Measurements from ENCODE around the gene PRKCE. TPM values are rescaled to one million over a fixed set of nuclear protein-coding genes. Genes with fewer than 3 reads are reported as not detected.

PRKCE gene
- total and polyA plus RNA-seq, 2 donors (not counting 1 experiment from before 2014, with no cell fraction given): 14.1 to 19.0 TPM

- Histone ChIP-seq H3K79me2 (ENCODE audit: control insufficient read depth, insufficient read depth, low read length) (peaks cover 37% of the 10 kb centered on the region), H3K4me1 (ENCODE audit: control insufficient read depth, extremely low read depth, insufficient read depth, low read length) (peaks cover 5% of the 10 kb centered on the region), H3K4me3 (replicated peaks in 1 of 4; ENCODE audit: control extremely low read depth in 1 of 4, insufficient read depth in 1 of 4, low read depth in 3 of 4, low read length in 4 of 4) (peak overlapping the region; percentile 79 to 91 (median 85)), H3K4me2 (ENCODE audit: extremely low read depth, insufficient read depth, low read length) (peak overlapping the region; percentile 99), H3K27me3 (ENCODE audit: control insufficient read depth, insufficient read depth, low read length) (no peaks in the 10 kb centered on the region), H3K27ac (ENCODE audit: insufficient read depth, low read length) (no peak overlapping the region), H4K20me1 (ENCODE audit: control insufficient read depth, extremely low read depth, insufficient read depth, low read length) (no peaks in the 10 kb centered on the region), H3K36me3 (ENCODE audit: control insufficient read depth, insufficient read depth, low read length) (no peaks in the 10 kb centered on the region), H3K9me3 (ENCODE audit: control insufficient read depth, insufficient read depth, low read depth, low read length) (no peaks in the 10 kb centered on the region), H3K9ac (ENCODE audit: insufficient read depth, low read length) (no peak overlapping the region), H2AFZ (ENCODE audit: low read length) (no peak overlapping the region)
- TF ChIP-seq CTCF (conservative IDR thresholded peaks at IDR 0.05 in 1 of 2, IDR thresholded peaks at IDR 0.05 in 1 of 2; ENCODE audit: low read depth in 1 of 2, low read length in 2 of 2): no peak
- TF ChIP-seq EZH2 (IDR thresholded peaks at IDR 0.05; ENCODE audit: low read length, missing control alignments): no peak
- DNase-seq (ENCODE audit: low read depth in 2 of 2): peak in 1 of 2 donors; percentile 68
Observed at GRCh38 chr2:45653122-45653913, 1.8 kb downstream of the PRKCE start.

- no peaks in the 10 kb centered on the region for H3K36me3 ChIP-seq (ENCODE audit: control insufficient read depth, insufficient read depth, low read length)
- peak overlapping the region in 1 of 4 experiments; percentile 91 for H3K4me3 ChIP-seq (replicated peaks in 1 of 4; ENCODE audit: control extremely low read depth in 1 of 4, insufficient read depth in 1 of 4, low read depth in 3 of 4, low read length in 4 of 4)
- no peaks in the 10 kb centered on the region for H3K9me3 ChIP-seq (ENCODE audit: control insufficient read depth, insufficient read depth, low read depth, low read length)
- H3K4me1 ChIP-seq (ENCODE audit: control insufficient read depth, extremely low read depth, insufficient read depth, low read length): peaks cover 5% of the 10 kb centered on the region
- H3K27me3 ChIP-seq (ENCODE audit: control insufficient read depth, insufficient read depth, low read length): no peaks in the 10 kb centered on the region
- TF ChIP-seq EZH2 (IDR thresholded peaks at IDR 0.05; ENCODE audit: low read length, missing control alignments): no peak
- TF ChIP-seq CTCF (conservative IDR thresholded peaks at IDR 0.05 in 1 of 2, IDR thresholded peaks at IDR 0.05 in 1 of 2; ENCODE audit: low read depth in 1 of 2, low read length in 2 of 2): no peak
- DNase-seq (ENCODE audit: low read depth in 2 of 2): no peak
- H4K20me1 ChIP-seq (ENCODE audit: control insufficient read depth, extremely low read depth, insufficient read depth, low read length): no peaks in the 10 kb centered on the region
- H2AFZ ChIP-seq (ENCODE audit: low read length): no peak overlapping the region
- peaks cover 41% of the 10 kb centered on the region for H3K79me2 ChIP-seq (ENCODE audit: control insufficient read depth, insufficient read depth, low read length)
- H3K27ac ChIP-seq (ENCODE audit: insufficient read depth, low read length): no peak overlapping the region
- no peak overlapping the region for H3K4me2 ChIP-seq (ENCODE audit: extremely low read depth, insufficient read depth, low read length)
- H3K9ac ChIP-seq (ENCODE audit: insufficient read depth, low read length): no peak overlapping the region
Observed at GRCh38 chr2:45654250-45654649, 2.8 kb downstream of the PRKCE start.

- Histone ChIP-seq H2AFZ (ENCODE audit: low read length) (no peak overlapping the region), H4K20me1 (ENCODE audit: control insufficient read depth, extremely low read depth, insufficient read depth, low read length) (no peaks in the 10 kb centered on the region), H3K4me3 (replicated peaks in 1 of 4; ENCODE audit: control extremely low read depth in 1 of 4, insufficient read depth in 1 of 4, low read depth in 3 of 4, low read length in 4 of 4) (no peak overlapping the region), H3K27ac (ENCODE audit: insufficient read depth, low read length) (no peak overlapping the region), H3K36me3 (ENCODE audit: control insufficient read depth, insufficient read depth, low read length) (no peaks in the 10 kb centered on the region), H3K9ac (ENCODE audit: insufficient read depth, low read length) (no peak overlapping the region), H3K4me2 (ENCODE audit: extremely low read depth, insufficient read depth, low read length) (no peak overlapping the region), H3K79me2 (ENCODE audit: control insufficient read depth, insufficient read depth, low read length) (peaks cover 13% of the 10 kb centered on the region), H3K9me3 (ENCODE audit: control insufficient read depth, insufficient read depth, low read depth, low read length) (no peaks in the 10 kb centered on the region), H3K4me1 (ENCODE audit: control insufficient read depth, extremely low read depth, insufficient read depth, low read length) (peaks cover 3% of the 10 kb centered on the region), H3K27me3 (ENCODE audit: control insufficient read depth, insufficient read depth, low read length) (no peaks in the 10 kb centered on the region)
- no peak for DNase-seq (ENCODE audit: low read depth in 2 of 2)
- no peak for TF ChIP-seq EZH2 (IDR thresholded peaks at IDR 0.05; ENCODE audit: low read length, missing control alignments)
- TF ChIP-seq CTCF (conservative IDR thresholded peaks at IDR 0.05 in 1 of 2, IDR thresholded peaks at IDR 0.05 in 1 of 2; ENCODE audit: low read depth in 1 of 2, low read length in 2 of 2): no peak
Observed at GRCh38 chr2:45661828-45662227, 10.4 kb downstream of the PRKCE start.

Data from fibroblast of lung (primary cell).